Effector memory CD4-positive, alpha-beta T cell (primary cell): Measurements from ENCODE around the gene ZNF605.
"Not testable (repeated sequence)": the region's sequence is repeated elsewhere in the genome, so short reads cannot be mapped to it uniquely, and the experiment has no call there.

Experiments used
- DNase-seq, 3 donors: peaks; one replicate each; pipeline ENCODE4 v3.0.0-alpha.2; 2020
- H3K27ac ChIP-seq: 2 replicates; pipeline ENCODE4 v1.7.0; 2013; ENCODE audit warnings: mild to moderate bottlenecking, low read length, moderate library complexity; ENCODE audit not compliant: insufficient read depth, poor library complexity, severe bottlenecking
- H3K27me3 ChIP-seq: replicated peaks from 2 replicates; pipeline ENCODE4 v1.7.0; 2013; ENCODE audit warnings: mild to moderate bottlenecking, low read length; ENCODE audit not compliant: insufficient read depth, control insufficient read depth, poor library complexity, severe bottlenecking
- H3K36me3 ChIP-seq: 2 replicates; pipeline ENCODE4 v1.7.0; 2013; ENCODE audit warnings: mild to moderate bottlenecking, low read length, moderate library complexity; ENCODE audit not compliant: control insufficient read depth, insufficient read depth
- H3K4me1 ChIP-seq: 2 replicates; pipeline ENCODE4 v1.7.0; 2013; ENCODE audit warnings: low read length, mild to moderate bottlenecking; ENCODE audit not compliant: control insufficient read depth, insufficient read depth, poor library complexity, severe bottlenecking
- H3K4me3 ChIP-seq: 2 replicates; pipeline ENCODE4 v1.7.0; 2013; ENCODE audit warnings: low read length, low read depth, mild to moderate bottlenecking; ENCODE audit not compliant: insufficient read depth, poor library complexity, severe bottlenecking
- H3K9me3 ChIP-seq: 2 replicates; pipeline ENCODE4 v1.7.0; 2013; ENCODE audit warnings: mild to moderate bottlenecking, low read length, moderate library complexity; ENCODE audit not compliant: control insufficient read depth
- total RNA-seq, 3 donors: gene quantifications; one replicate each; lab custom pipeline; 2026; lab: John Stamatoyannopoulos, UW

Gene ZNF605
- total RNA-seq = 7.4 to 11.0 (median 8.3) reads per million in 3 donors

GRCh38 chr12:132956011-132956788, at the start of gene ZNF605:
TSS of gene ZNF605 (minus strand) at chr12:132956306. CDS start at chr12:132945635, 10,671 bp downstream.
- Histone ChIP-seq H3K36me3 (no peaks in the 10 kb centered on the region), H3K4me3 (peak within 1 kb of the TSS; percentile 83), H3K27me3 (no peaks in the 10 kb centered on the region), H3K9me3 (no peaks in the 10 kb centered on the region), H3K27ac (peak within 1 kb of the TSS; percentile 78), H3K4me1 (peaks cover 13% of the 10 kb centered on the region)
- peak; percentile 77 to 81 (median 81) for DNase-seq

GRCh38 chr12:132998741-132999140, 42.6 kb upstream of the ZNF605 start:
- Histone ChIP-seq H3K4me1 (no peaks in the 10 kb centered on the region), H3K4me3 (no peak overlapping the region), H3K27me3 (no peaks in the 10 kb centered on the region), H3K36me3 (peaks cover 43% of the 10 kb centered on the region), H3K9me3 (peaks cover 57% of the 10 kb centered on the region), H3K27ac (no peak overlapping the region)
- no peak for DNase-seq

DNA sequence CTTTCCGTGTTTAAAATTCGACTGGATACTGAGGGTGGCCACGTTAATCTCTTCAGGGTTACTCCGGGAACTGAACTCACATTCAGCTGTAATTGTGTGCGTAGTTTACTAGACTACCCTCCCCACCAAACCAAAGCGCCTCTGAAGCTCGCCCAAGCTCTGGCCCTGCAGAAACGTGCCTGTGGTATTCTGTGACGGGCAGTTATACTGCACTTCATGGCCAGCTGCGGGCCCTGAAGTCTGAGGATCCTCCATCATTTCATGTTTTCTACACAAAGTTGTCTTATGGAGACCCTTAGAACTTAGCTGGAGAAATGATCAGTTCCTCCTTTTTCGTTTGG, 30.7 kb upstream of the ZNF605 start:
- DNase-seq = no peak

GRCh38 chr12:132986001-132986884, 30.1 kb upstream of the ZNF605 start, which contains the start of gene ZNF26:
TSS of gene ZNF26 (plus strand) at chr12:132986367. CDS start at chr12:132986841, 474 bp downstream.
- peaks cover 19% of the 10 kb centered on the region for H3K4me1 ChIP-seq
- peaks cover 16% of the 10 kb centered on the region for H3K36me3 ChIP-seq
- H3K9me3 ChIP-seq = no peaks in the 10 kb centered on the region
- DNase-seq = peak; percentile 67 to 79 (median 73)
- no peaks in the 10 kb centered on the region for H3K27me3 ChIP-seq
- peak within 1 kb of the TSS; percentile 85 for H3K27ac ChIP-seq
- H3K4me3 ChIP-seq = peak within 1 kb of the TSS; percentile 100

More for the DNA sequence above, 30.7 kb upstream of the ZNF605 start:
- peaks cover 19% of the 10 kb centered on the region for H3K4me1 ChIP-seq
- peak overlapping the region; percentile 85 for H3K27ac ChIP-seq
- H3K36me3 ChIP-seq = peaks cover 16% of the 10 kb centered on the region
- no peaks in the 10 kb centered on the region for H3K9me3 ChIP-seq
- no peaks in the 10 kb centered on the region for H3K27me3 ChIP-seq
- H3K4me3 ChIP-seq = peak overlapping the region; percentile 100

GRCh38 chr12:132976870-132977269, 20.8 kb upstream of the ZNF605 start:
- H3K4me1 ChIP-seq, H3K9me3 ChIP-seq, H3K4me3 ChIP-seq, H3K36me3 ChIP-seq, H3K27ac ChIP-seq, DNase-seq, H3K27me3 ChIP-seq: not testable (repeated sequence)

DNA sequence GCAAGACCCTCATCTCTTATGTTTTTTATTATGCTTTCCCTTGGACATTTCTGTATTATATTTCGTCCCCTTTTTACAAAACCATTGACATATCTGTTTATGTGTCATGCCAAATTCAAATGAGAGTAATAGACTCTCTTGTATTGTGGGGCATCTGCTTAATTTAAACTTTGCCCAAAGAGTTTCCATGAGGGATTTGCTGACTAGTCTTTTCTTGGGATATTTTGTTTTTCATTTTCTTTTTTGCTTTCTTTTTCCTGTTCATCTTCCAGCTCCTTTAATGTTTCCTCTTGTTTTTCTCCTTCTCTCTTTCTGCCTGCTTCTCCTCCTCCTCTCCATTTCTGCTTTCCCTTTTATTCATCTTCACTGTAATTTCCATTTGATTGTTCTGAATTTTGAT, 16.3 kb upstream of the ZNF605 start:
- Histone ChIP-seq H3K27me3 (no peaks in the 10 kb centered on the region), H3K27ac (no peak overlapping the region), H3K9me3 (no peaks in the 10 kb centered on the region), H3K4me1 (no peaks in the 10 kb centered on the region), H3K4me3 (no peak overlapping the region), H3K36me3 (no peaks in the 10 kb centered on the region)
- DNase-seq = no peak

- H3K27ac ChIP-seq = no peak overlapping the region
- no peak overlapping the region for H3K4me3 ChIP-seq
- no peaks in the 10 kb centered on the region for H3K9me3 ChIP-seq
- no peaks in the 10 kb centered on the region for H3K4me1 ChIP-seq
- H3K36me3 ChIP-seq = no peaks in the 10 kb centered on the region
- no peaks in the 10 kb centered on the region for H3K27me3 ChIP-seq
- DNase-seq = no peak
Measured at GRCh38 chr12:132967736-132968135, 11.6 kb upstream of the ZNF605 start.

DNA sequence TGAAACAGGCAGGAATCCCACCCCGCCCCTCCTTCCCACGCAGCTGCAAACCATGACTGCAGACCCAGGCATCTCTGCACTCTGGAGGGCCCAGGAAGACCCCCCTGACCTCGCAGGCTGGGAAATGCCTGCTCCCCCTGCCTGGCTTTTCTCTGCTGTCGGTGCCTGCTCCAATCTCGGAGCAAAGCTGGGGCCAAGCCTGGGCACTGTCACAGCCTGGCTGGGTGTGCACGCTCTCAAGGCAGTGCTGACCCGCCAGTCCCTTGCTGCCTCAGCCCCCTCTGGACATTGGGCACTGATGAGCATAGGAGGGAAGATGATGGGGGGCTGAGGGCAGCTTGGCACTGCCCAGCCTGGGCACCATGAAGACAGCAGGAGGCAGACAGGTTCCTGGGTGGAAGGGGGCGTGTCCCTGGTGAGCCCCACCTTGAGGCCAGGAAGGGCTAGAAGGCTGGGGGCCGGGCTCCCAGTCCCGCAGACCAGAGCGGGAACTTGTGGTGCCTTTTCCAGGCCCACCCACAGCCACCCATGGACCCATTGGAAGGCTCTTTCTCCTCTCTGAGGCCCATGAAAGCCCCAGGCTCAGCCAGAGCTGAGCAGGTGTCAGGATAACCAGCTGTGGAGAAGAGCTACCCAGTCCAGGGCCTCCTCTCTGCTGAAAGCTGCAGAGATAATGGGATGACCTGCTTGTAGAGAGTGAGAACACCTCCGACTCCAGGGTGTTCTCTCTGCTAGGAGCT, 10.7 kb upstream of the ZNF605 start:
- Histone ChIP-seq H3K27ac (no peak overlapping the region), H3K4me1 (no peaks in the 10 kb centered on the region), H3K36me3 (no peaks in the 10 kb centered on the region), H3K9me3 (no peaks in the 10 kb centered on the region), H3K4me3 (no peak overlapping the region), H3K27me3 (no peaks in the 10 kb centered on the region)
- no peak for DNase-seq

GRCh38 chr12:132965796-132966195, 9.7 kb upstream of the ZNF605 start:
- Histone ChIP-seq H3K27me3 (no peaks in the 10 kb centered on the region), H3K4me3 (no peak overlapping the region), H3K27ac (no peak overlapping the region), H3K4me1 (no peaks in the 10 kb centered on the region), H3K9me3 (no peaks in the 10 kb centered on the region), H3K36me3 (no peaks in the 10 kb centered on the region)
- DNase-seq = no peak
